Fibroblast of lung (primary cell): ENCODE results near the gene IRF2BPL.

ENCODE experiments used
- CTCF ChIP-seq, 2 donors: IDR thresholded peaks in 1 of 2; conservative IDR thresholded peaks in 1 of 2; 1 replicate in 1 of 2; 2 replicates in 1 of 2; pipeline ENCODE4 v1.5.1; 2011 to 2012; ENCODE audit warnings: low read length in 2 of 2, control low read depth in 1 of 2, inconsistent platforms in 1 of 2, low read depth in 1 of 2, mild to moderate bottlenecking in 1 of 2
- EZH2 ChIP-seq: IDR thresholded peaks from 2 replicates; pipeline ENCODE4 v1.5.1; 2012; ENCODE audit warnings: low read length, control low read depth, mild to moderate bottlenecking; ENCODE audit errors: missing control alignments

- TF ChIP-seq CTCF (conservative IDR thresholded peaks at IDR 0.05 in 1 of 2, IDR thresholded peaks at IDR 0.05 in 1 of 2; ENCODE audit: low read depth in 1 of 2, low read length in 2 of 2): no peak
- TF ChIP-seq EZH2: no peak
These were observed 10.8 kb downstream of the IRF2BPL start for GRCh38 chr14:77017666-77018065.
